Ascending aorta (tissue), 2 donors: ENCODE results near the gene VPS18. TPM values are rescaled to one million over a fixed set of nuclear protein-coding genes. Genes with fewer than 3 reads are reported as not detected.

ENCODE experiments used
- DNase-seq, 2 donors: peaks; one replicate each; pipeline ENCODE4 v3.0.0-alpha.2; 2019; ENCODE audit warnings: low spot score in 2 of 2
- H3K27ac ChIP-seq, 2 donors: fragments of 200-600 bp; sonication (generic); one replicate each; pipeline ENCODE4 v1.5.1; 2016 to 2017; ENCODE audit warnings: mild to moderate bottlenecking in 1 of 2
- H3K27me3 ChIP-seq: fragments of 200-600 bp; sonication (generic); one replicate; pipeline ENCODE4 v1.5.1; 2017
- H3K36me3 ChIP-seq, 2 donors: fragments of 200-600 bp; sonication (generic); one replicate each; pipeline ENCODE4 v1.5.1; 2016
- H3K4me1 ChIP-seq, 2 donors: fragments of 200-600 bp; sonication (generic); one replicate each; pipeline ENCODE4 v1.5.1; 2016 to 2017; ENCODE audit warnings: mild to moderate bottlenecking in 1 of 2
- H3K4me3 ChIP-seq, 2 donors: fragments of 200-600 bp; sonication (generic); one replicate each; pipeline ENCODE4 v1.5.1; 2016 to 2017; ENCODE audit warnings: mild to moderate bottlenecking in 1 of 2
- H3K9me3 ChIP-seq, 2 donors: fragments of 200-600 bp; sonication (generic); one replicate each; pipeline ENCODE4 v1.5.1; 2016
- CTCF ChIP-seq, 3 experiments: fragments of 200-600 bp in 2 of 3; fragments of 450-650 bp in 1 of 3; sonication (generic) in 2 of 3; IDR thresholded peaks; one replicate each; pipeline ENCODE4 v1.5.1; 2016 to 2019; ENCODE audit warnings: antibody characterized with exemption in 3 of 3, mild to moderate bottlenecking in 1 of 3, moderate library complexity in 1 of 3
- intact Hi-C: fragments of 100-400 bp; cut with DNase I; formaldehyde crosslinking; loops from one replicate; pipeline ENCODE4 v1.15.1; 2023
- total RNA-seq: library from RNA; depleted of rRNA; stranded (reverse); fragments of >200 nt; gene quantifications from one replicate; pipeline ENCODE4 v1.1.0, GENCODE V29; 2016

Gene VPS18
- total RNA-seq, 1 donor from 2014 or later = 51.8 TPM

GRCh38 chr15:40928821-40929659, 34.8 kb downstream of the VPS18 start, which contains the start of gene DLL4:
Gene DLL4, plus strand, starts transcription at chr15:40929340. Its CDS starts 329 bp downstream, at chr15:40929669.
- peaks cover 8% of the 10 kb centered on the region for H3K27me3 ChIP-seq
- DNase-seq = no peak
- intact Hi-C loops = no loop called here
- peaks cover 28 to 45% of the 10 kb centered on the region in 2 donors for H3K4me1 ChIP-seq
- TF ChIP-seq CTCF (IDR thresholded peaks at IDR 0.05) = no peak
- H3K9me3 ChIP-seq = no peaks in the 10 kb centered on the region
- H3K36me3 ChIP-seq = no peaks in the 10 kb centered on the region
- H3K27ac ChIP-seq = no peak within 1 kb of the TSS
- H3K4me3 ChIP-seq = peak within 1 kb of the TSS; percentile 45 to 66

GRCh38 chr15:40929660-40930429, 35.6 kb downstream of the VPS18 start:
- H3K9me3 ChIP-seq = no peaks in the 10 kb centered on the region
- no peak for TF ChIP-seq CTCF (IDR thresholded peaks at IDR 0.05)
- intact Hi-C loops = loop anchor here (2.0 kb wide), 1 partner anchor 23 kb away; no protein-coding TSS in a partner anchor
- H3K27ac ChIP-seq = no peak overlapping the region
- peaks cover 28 to 45% of the 10 kb centered on the region in 2 donors for H3K4me1 ChIP-seq
- H3K4me3 ChIP-seq = peak overlapping the region; percentile 45 to 66
- DNase-seq = no peak
- H3K27me3 ChIP-seq = peaks cover 8% of the 10 kb centered on the region
- no peaks in the 10 kb centered on the region for H3K36me3 ChIP-seq

GRCh38 chr15:40930430-40931299, 36.4 kb downstream of the VPS18 start:
- peak; percentile 9 to 40 (median 33) for TF ChIP-seq CTCF (IDR thresholded peaks at IDR 0.05)
- H3K27ac ChIP-seq = no peak overlapping the region
- peak overlapping the region; percentile 45 to 66 for H3K4me3 ChIP-seq
- no peak for DNase-seq
- peaks cover 28 to 45% of the 10 kb centered on the region in 2 donors for H3K4me1 ChIP-seq
- no peaks in the 10 kb centered on the region for H3K36me3 ChIP-seq
- peaks cover 8% of the 10 kb centered on the region for H3K27me3 ChIP-seq
- intact Hi-C loops = loop anchor here (2.0 kb wide), 1 partner anchor 24 kb away; no protein-coding TSS in a partner anchor
- no peaks in the 10 kb centered on the region for H3K9me3 ChIP-seq

- Histone ChIP-seq H3K27me3 (peaks cover 8% of the 10 kb centered on the region), H3K4me3 (peak overlapping the region; percentile 45 to 66), H3K27ac (no peak overlapping the region), H3K36me3 (no peaks in the 10 kb centered on the region), H3K9me3 (no peaks in the 10 kb centered on the region), H3K4me1 (peaks cover 23 to 38% of the 10 kb centered on the region in 2 donors)
- TF ChIP-seq CTCF (IDR thresholded peaks at IDR 0.05) = no peak
- no peak for DNase-seq
- intact Hi-C loops = loop anchor here (2.0 kb wide), 1 partner anchor 25 kb away; no protein-coding TSS in a partner anchor
Observed at GRCh38 chr15:40931300-40932142, 37.3 kb downstream of the VPS18 start.
